Prostate gland (tissue), 2 donors: ENCODE results near the gene RAD51B.

Source experiments
- POLR2A ChIP-seq: fragments of 450-650 bp; IDR thresholded peaks from one replicate; pipeline ENCODE4 v1.6.1; 2016; ENCODE audit warnings: antibody characterized with exemption, mild to moderate bottlenecking
- TF ChIP-seq, protein P1 (sequence below), 4 experiments: fragments of 200-600 bp in 2 of 4; fragments of 450-650 bp in 2 of 4; sonication (generic) in 2 of 4; IDR thresholded peaks; 1 replicate in 3 of 4; 2 replicates in 1 of 4; pipeline ENCODE4 v1.5.1; 2016 to 2019; ENCODE audit warnings: antibody characterized with exemption in 4 of 4, mild to moderate bottlenecking in 2 of 4, moderate library complexity in 2 of 4

DNA sequence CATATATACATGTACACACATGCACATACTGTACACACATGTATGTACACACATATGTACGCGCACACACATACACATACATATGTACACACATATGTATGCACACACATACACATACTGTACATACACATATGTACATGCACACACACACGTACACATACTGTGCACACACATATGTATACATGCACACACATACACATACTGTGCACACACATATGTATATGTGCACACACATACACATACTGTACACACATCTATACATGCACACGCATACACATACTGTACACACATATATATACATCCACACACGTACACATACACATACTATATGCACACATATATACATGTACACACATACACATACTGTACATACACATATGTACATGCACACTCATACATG is 853.9 kb downstream of the RAD51B start:
- TF ChIP-seq, protein P1, sequence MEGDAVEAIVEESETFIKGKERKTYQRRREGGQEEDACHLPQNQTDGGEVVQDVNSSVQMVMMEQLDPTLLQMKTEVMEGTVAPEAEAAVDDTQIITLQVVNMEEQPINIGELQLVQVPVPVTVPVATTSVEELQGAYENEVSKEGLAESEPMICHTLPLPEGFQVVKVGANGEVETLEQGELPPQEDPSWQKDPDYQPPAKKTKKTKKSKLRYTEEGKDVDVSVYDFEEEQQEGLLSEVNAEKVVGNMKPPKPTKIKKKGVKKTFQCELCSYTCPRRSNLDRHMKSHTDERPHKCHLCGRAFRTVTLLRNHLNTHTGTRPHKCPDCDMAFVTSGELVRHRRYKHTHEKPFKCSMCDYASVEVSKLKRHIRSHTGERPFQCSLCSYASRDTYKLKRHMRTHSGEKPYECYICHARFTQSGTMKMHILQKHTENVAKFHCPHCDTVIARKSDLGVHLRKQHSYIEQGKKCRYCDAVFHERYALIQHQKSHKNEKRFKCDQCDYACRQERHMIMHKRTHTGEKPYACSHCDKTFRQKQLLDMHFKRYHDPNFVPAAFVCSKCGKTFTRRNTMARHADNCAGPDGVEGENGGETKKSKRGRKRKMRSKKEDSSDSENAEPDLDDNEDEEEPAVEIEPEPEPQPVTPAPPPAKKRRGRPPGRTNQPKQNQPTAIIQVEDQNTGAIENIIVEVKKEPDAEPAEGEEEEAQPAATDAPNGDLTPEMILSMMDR (IDR thresholded peaks at IDR 0.05) = no peak
- no peak for TF ChIP-seq POLR2A
